GM21786 (cell line): ENCODE data around the gene SEMA7A.

Experiments used
- ATAC-seq: cut with Tn5 transposase; IDR thresholded peaks from one replicate; pipeline ENCODE4 v1.9.1; 2021; ENCODE audit not compliant: unreplicated experiment

SEMA7A gene

DNA sequence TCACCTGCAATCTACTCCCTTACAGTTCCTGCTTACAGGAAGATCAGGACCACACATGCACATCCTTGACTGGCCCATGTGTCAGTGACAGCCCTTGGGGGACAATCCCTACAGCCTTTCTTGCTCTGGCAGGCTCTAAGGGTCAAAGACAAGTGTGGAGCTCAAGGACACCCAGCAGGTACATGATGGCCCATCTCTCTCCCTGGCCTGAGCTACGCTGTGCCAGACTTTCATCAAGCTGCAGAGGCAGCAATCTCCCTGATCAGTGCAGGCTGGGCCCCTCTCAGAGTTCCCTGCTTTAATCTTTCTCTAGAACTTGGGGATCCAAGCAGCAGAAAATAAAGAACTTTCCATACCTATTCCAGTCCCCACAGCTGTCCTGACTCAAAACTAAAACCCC is 2.6 kb downstream of the SEMA7A start:
- ATAC-seq: no peak

DNA sequence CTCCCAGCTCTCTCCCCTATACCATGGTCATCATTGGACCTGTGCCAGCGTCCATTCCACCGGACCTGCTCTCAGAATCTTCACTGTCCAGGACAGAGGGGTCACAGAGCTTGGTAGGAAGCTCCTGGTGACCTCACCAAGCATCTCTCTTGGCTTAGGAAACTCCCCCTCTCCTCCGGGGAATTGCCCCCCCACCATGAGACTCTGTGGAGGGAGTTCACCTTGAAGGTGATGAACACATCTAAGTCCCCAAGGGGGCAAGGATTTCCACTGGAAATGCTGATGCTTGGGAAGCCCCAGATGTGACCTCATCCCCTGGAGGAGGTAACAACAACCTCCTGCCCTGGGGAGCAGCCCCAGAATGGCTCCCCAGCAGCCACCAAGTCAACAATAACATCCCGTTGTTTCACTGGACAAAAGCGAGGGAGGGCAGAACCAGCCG is 3.2 kb downstream of the SEMA7A start:
- no peak for ATAC-seq

DNA sequence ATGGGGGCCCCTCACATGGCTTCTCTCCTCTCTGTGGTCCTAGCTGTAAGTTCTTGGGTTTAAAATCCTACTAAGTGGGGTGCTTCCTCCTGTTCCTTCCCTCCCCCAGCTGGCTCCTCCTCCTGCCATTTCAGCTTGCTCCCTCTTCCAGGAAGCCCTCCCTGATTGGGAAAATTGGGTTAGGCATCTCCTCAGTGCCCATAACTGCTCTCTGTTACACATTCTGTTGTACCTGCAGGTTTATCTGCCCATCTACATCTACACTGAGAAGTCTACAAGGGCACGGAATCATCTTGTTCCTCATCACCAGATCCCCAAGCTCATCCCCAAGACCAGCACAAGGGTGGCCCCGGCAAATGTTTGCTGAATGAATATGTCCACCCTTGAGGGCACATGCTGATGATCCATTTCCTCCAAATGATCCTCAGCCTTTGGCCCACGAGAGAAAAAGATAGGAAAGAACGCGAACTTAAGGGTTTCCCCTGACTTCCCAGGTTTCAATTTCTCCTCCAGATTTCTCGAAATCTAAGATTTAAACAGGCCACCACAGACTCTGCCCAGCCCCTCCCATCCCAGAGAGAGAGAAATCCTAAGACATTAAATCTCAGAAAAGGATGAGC is 3.9 kb downstream of the SEMA7A start:
- ATAC-seq: no peak

DNA sequence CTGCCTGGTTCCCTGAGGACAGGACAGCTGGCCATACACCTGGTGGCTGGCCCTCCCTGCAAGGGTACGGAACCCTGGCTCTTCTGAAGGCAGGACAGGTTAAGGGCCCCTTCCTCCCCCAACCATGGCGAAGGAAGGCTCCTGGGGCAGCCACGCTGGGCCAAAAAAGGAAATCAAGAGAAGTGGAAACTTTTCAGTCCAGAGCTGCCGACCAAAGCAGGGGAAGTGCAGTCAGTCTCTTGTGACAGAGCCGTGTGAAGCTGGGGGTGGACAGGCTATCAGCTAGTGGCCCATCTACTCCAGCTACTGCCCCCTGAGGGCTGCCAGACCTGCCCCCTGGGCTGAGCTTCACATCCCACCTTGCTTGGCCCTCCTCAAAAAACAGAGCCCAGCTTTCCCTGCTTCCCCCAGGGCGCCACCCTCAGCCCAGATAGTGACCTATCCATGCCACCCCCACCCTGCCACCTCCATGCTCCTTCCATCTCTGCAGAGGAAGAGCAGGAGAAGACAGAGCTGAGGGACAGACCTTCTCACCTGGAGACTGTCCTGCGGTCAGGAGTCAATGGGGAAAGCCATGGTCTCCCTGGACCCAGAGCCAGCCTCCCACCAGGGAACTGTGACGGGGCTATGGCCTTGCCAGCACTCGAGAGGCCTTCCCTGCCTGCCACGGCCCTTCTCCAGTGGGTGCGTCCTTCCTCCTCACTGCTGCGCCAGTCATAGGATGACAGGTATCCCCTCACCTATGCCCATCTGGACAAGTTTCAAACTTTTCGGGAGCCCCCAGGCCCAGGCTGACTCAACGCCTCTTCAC is 4.6 kb downstream of the SEMA7A start:
- no peak for ATAC-seq

DNA sequence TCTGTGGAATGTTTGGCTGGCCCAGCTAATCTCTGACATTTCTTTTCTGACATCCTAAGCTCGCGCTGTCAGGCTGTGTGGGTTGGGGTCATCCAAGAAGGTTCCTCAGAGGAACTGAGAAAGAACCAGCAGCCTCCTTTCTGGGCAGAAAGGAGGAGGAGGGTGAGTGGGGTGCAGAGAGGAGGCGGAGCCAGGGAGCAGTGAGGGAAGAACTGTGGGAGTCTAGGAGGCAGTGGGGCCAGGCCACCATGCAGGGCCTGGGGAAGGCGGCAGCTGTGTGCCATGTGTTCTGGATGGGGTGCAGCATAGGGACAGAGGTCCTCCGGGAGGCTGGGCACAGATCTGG is 5.3 kb downstream of the SEMA7A start:
- ATAC-seq: no peak

DNA sequence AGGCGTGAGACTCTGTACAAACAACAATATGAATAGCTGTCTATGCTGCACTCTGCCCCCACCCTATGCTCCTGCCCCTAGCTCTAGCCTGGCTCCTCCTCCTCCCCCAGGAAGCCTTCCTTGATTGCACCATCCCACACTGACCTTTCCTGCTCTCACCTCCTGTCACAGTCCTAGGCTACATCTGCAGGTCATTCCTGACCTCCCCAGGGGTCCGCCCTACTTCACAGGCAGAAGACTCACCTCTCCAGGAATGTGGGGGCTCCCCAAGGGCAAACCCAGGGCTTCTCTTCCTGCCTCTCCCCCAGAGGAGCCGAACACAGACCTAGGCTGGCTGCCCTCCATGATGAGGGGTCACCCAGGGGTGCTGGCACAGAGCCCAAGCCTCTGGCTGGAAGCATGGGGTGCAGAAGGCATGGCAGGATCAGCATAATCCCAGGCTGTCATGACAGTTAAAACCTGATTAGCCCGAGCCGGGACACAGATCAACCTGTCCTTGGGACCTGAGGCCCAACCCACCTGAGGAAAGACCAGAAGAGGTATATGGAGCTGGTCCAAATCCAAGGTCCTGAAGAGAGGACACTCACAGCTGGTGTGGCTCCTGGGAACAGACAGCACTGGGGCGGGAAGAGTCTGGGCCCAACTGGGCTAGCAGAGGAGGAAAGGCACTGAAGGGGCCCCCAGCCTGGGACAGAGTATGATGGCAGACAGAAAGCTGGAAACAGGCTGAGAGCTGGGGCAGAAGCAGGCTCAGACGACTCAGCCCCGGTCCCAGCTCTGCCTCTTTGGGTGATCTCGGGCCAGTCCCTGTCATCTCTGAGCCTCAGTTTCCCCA is 5.9 kb downstream of the SEMA7A start:
- no peak for ATAC-seq

DNA sequence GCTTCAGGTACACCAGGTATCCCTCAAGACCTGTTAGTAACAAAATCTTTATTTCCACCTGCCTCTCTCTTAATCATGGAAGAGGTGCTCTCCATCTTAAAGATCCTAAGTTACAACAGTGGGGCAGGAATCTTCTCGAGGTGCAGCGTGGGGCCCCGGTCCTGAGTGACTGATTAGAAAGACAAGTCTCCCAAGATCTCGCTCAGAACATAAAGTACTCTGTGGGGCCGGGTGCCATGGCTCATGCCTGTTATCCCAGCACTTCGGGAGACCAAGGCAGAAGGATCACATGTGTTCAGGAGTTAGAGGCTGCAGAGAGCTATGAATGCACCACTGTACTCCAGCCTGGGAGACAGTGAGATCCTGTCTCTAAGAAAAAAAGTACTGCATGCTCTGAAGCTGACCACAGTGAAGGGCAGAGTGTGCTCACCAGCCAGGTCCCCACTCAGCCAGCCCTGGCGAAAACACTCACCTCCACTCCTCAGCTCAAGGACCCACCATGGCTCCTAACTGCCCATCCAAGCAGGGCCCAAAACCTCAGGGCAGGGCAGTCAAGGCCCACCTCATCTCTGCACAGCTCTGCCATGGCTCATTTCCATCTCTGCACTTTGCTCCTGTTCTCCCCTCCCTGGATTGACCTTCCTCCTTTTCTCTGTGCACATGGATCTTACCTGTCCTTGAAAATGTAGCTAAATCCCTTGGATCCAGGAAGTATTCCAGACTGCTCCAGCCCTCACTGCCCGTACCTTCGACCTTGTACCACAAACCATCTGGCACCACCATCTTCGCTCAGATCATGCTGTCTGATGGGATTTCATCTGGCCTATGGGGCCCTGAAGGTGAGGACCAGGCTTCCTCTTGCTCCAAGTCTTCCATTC is 7.1 kb downstream of the SEMA7A start:
- no peak for ATAC-seq

DNA sequence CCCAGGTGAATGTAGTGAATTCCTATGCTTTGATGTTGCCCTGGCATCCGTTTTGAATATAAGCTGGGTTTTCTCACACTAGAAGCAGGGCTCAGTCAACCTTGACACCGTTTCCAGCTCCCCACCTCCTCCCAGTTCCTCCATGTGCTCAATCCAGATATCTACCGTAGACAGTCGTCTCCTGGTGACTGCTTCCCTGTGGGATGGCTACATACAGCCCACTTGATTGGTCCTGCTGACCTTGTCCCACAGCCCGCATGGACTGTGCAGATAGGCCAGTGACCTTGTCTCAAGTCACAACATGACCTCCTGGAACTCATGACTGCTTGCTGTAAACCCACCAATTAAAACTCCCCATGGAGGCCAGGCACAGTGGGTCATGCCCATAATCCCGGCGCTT is 8.1 kb downstream of the SEMA7A start:
- no peak for ATAC-seq

DNA sequence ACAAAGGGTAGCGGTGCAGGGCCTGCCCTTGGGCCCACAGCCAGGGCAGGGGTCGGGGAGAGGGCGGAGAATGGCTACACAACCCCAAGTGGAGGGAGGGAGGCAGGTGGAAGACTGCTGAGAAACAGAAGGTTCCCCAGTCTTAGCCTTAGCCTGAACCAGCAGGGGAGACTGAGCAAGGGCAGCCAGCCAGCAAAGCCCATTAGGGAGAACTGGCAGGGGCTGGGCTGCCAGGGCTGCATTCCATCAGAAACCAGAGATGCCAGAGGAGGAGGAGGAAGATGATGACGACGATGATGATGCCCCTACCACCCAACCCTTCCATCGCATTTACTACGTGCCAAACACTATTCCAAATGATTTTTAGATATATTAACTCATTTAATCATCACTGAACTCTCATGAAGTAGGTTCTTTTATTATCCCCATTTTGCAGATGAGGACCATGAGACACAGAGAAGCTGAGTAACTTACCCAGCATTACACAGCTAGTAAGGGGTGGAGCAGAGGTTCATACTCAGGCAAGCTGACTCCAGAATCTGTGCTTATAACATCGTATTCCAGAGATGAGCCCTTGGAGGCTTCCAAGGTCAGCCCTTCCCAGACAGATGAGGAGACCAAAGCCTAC is 8.7 kb downstream of the SEMA7A start:
- ATAC-seq: no peak

DNA sequence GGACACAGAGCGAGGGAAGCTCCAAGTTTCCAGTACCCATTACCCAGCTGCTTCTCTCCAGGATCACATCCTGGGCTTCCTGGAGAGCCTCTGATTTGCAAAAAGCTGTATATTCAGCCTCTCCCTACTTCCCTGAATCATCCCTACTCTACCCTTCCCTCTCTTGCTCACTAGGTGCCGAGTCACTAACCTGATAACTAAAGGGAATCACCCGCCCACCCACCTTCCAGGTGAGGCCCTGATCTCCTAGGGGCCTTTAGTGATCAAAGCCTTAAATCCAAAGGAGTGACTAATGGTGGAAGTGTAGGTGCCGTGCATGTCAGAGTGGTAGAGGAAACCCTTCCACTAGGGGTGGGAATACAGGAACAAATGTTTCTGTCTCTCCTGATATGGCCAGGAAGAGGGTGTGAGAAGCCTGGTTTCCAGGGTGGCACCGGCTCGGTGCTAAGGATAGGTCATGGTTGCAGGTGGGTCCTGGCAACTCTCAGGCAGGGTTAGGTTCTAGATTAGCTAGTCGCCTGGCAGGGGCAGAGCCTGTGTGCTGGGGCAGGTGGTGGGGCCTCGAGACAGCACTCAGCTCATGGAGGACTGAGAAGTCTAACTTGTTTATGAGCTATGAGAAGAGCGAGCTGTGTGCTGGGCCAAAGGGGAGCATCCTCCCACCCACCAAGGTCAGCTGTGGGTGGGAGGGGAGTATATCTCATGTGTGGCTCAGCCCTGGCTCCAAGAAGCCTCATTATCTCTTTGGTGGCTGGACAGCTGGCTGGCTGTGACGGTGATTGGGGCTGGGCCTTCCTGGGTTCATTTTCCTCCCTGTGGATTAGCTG is 10.1 kb downstream of the SEMA7A start:
- no peak for ATAC-seq

DNA sequence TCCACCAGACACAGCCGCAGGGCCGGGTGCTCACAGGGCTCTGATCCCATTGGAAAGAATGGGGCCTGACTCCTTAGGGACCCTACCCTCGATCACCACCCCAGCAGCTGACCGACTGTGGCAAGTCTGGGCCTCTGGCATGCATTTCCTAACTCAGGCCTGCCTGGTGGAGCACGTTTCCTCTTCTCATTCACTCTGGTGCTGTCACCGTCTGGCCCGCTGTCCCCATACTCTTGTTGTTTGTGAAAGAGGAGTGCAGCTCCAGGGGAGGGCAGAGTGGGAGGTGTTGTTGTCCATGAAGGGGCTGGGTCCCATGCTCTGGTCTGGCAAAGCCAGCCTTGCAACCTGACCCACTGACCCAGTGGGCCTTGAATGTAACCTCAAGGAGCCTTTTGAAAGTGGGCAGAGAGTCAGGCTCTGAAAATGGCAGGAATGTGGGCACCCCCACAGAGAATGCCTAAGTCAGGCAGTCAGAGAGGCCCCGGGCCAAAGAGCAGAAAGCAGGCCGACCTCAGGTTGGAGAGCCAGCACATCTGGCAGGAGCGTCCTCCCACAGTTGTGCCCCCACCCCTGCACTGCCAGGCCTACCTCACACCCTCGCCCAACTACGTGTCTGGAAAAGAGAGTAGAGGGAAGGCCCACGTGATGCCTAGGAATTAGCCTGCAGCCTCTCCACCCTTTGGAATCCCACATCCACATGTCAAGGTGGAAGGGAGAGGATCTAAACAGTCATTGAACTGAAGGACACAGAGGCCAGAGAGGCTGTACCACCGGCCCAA is 10.9 kb downstream of the SEMA7A start:
- ATAC-seq: no peak

DNA sequence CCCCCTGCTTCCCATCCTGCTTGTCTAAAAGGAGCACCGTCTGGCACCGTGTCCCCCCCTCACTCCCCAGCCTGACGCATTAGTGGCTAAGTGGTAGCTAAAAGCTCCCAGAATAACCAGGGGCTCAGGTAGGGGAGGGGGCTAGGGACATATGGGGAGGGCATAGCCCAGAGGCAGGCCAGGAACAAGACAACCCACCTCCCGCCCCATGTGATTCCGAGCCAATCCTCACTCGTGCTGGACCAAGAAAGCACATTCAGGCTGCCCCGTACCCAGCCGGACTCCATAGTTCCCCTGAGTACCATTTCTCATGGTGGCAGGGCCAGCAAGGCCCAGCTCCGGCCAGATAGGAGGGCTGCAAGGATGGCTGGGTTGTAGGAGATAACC is 11.5 kb downstream of the SEMA7A start:
- no peak for ATAC-seq

DNA sequence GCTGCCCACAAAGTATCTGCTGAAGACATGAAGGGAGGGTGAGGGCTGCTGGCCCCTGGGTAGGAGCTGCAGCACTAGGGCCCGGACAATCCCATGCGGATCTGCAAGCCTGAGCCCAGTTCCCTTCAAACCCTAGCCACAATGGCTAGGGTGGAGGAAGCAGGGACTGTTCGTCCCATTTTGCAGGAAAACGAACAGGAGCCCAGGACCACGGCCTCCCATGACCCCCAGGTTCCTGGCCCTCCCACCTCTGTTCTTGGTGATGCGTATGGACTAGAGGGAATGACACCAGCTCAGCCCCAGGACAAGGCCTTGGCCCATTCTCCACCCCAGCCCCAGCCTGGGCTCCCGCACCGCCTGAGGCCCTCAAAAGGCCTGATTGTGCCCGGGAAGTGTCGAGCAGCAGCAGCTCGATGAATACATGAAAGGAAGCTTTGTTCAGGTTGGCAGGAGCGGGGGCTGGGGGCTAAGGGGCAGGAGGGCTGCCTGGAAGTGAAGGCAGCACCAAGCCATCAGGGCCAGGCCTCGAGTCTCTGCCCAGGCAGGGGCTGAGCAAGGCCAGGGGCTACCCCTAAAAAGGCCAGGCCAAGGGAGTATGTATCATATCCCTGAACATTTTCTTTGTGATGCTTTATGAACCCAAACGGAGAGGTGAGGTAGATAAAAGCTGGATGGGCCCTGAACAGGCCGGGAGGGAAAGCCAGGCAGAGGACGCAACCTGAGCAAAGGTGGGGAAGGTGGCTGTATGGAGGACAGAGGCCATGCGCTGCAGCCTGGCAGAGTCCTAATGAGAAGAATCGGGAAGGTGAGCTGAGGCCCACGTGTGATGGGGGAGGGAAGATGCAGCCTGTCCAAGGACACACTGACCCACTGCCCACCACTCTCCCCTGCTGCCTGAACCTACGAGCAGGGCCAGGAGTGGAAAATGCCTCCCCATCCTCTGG is 12.2 kb downstream of the SEMA7A start:
- no peak for ATAC-seq

DNA sequence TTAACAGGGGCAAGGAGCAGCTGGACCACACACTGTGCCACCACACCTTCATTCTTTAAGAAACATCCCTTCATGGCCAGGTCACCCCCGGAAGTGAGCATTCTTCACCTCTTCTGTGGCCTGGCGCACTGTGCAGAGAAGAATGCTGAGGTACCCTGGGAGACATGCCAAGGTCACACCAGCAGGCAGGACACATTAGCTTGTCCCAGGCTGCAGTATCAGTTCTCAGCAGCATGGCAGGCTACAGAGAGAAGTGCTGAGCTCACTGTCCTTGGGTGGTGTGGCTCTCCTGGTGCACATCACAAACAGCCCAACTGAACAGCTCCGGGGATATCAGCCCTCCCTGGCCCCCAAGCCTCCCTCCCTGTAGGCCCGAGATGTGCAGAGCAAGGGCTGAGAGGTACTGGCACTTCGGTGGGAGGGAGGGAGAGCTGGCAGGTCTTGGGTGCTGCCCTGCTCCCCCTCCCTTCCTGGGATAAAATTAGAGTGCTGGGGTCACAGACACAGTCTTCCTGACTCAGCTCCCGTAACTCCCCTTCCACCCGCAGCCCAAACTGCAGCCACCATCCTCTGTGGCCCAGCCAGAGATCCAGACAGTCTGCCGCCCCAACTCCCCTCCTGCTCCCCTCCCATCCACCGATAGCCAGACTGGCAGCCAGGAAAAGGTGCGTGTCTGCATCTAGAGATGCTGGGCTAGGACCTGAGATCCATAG is 13.4 kb downstream of the SEMA7A start:
- ATAC-seq: no peak

DNA sequence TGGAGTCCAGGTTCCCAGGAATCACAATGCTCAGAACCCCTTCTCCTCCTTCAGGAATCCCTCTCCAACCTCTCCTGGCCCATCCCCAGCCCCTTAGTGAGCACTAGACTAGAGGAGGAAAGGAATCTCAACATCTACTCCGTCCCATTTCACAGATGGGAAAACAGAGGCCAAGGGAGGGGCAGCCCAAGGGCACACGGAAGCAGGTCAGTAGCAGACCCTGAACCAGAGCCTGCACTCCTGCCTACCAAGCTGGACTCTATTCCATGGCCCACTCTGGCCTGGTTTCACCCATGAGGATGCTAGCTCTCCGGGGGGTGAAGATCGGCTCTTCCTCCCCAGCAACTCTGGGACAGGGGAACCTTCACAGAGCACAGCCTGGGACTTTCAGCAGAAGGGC is 14.3 kb downstream of the SEMA7A start:
- no peak for ATAC-seq

DNA sequence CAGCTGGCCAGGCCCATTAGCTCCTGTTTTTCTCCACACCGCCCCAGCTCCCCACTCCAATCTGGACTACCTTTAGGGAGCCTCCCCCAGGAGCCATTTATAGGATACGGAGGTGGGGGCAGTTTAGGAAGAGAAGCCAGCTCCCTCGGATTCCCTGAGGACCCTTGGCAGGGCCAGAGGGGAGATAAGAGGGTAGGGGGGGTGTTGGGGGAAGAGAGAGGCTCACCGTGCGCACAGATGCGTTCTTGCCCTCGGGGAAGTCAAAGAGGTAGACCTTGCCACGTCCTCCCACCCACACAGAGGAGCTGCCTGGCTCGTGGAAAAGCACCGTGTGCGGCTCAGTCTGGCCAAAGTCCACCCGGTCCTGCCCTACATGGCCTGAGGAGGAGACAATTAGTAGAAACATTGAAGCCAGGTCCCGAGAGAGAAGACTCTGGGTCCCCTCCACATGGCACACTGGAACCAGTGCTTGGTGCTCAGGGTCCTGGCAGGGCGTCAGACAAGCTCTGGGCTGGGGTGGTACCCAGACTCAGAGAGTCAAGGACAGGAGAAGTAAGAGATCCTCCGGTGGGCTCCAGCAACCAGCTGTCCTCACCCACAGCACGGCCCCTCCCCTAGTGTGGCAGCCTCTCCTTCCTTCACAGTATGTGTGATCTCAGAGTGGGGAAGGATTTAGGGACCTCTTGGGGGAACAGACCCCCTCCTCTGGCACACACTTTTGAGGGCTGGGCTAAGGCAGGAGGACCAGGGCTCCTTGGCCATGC is 15.0 kb downstream of the SEMA7A start:
- no peak for ATAC-seq
